ENCODE data around the gene ANGPTL2. TPM values are rescaled to one million over a fixed set of nuclear protein-coding genes. Genes with fewer than 3 reads are reported as not detected.

ANGPTL2 gene
- total RNA-seq, 1 experiment from 2014 or later: 5.1 TPM

- H4K91ac ChIP-seq (ENCODE audit: insufficient read length, low read depth, low read length): no peak overlapping the region
- H2BK12ac ChIP-seq (ENCODE audit: insufficient read length, low read depth, low read length): no peak overlapping the region
- no peak overlapping the region for H3K56ac ChIP-seq (ENCODE audit: insufficient read length, low read depth, low read length)
- peaks cover 9% of the 10 kb centered on the region in 2 experiments for H3K4me1 Mint-ChIP-seq
- H2BK5ac ChIP-seq (ENCODE audit: insufficient read length, low read length): no peak overlapping the region
- 0 out of 2 replicates have a peak, but pooled peaks cover 3% of the 10 kb centered on the region for H3K4me1 ChIP-seq (ENCODE audit: insufficient read depth, low read length)
- no peak overlapping the region for H2AK5ac ChIP-seq (ENCODE audit: insufficient read length, low read length)
- no peaks in the 10 kb centered on the region for H3K79me2 ChIP-seq (ENCODE audit: insufficient read depth, low read length)
- no peaks in the 10 kb centered on the region for H3K9me3 Mint-ChIP-seq
- H3K27me3 ChIP-seq (ENCODE audit: insufficient read depth, low read length): no peaks in the 10 kb centered on the region
- no peak overlapping the region for H3T11ph ChIP-seq (ENCODE audit: low read length)
- no peak overlapping the region for H3K27ac ChIP-seq (ENCODE audit: insufficient read length, low read depth, low read length)
- H2BK20ac ChIP-seq (ENCODE audit: low read depth, low read length, poor library complexity, severe bottlenecking): no peak overlapping the region
- no peak for DNase-seq
- WGBS (ENCODE audit: extremely low coverage, insufficient read length, low lambda C conversion rate): no CpG with 5 or more reads among the region's 3 CpGs
- no peak overlapping the region for H4K5ac ChIP-seq (ENCODE audit: insufficient read length, low read depth, low read length)
- no peak for TF ChIP-seq CTCF (conservative IDR thresholded peaks at IDR 0.05)
- no peaks in the 10 kb centered on the region for H3K23me2 ChIP-seq (ENCODE audit: insufficient read length, low read depth, low read length, poor library complexity, severe bottlenecking)
- H4K20me1 ChIP-seq (ENCODE audit: control insufficient read depth, insufficient read depth, insufficient read length): no peaks in the 10 kb centered on the region
- no peak overlapping the region for H3K4ac ChIP-seq (ENCODE audit: low read depth, low read length)
- no peak overlapping the region for H3K27ac Mint-ChIP-seq
- H3K4me3 Mint-ChIP-seq: no peak overlapping the region
- H3K79me1 ChIP-seq (ENCODE audit: insufficient read depth, low read depth, low read length, poor library complexity, severe bottlenecking): no peaks in the 10 kb centered on the region
- H2BK15ac ChIP-seq (ENCODE audit: low read depth, low read length): no peak overlapping the region
- H3K9ac ChIP-seq (ENCODE audit: extremely low read depth, insufficient read length, low read length): no peak overlapping the region
- no peak overlapping the region for H3K23ac ChIP-seq (ENCODE audit: insufficient read length, low read depth, low read length)
- H3K18ac ChIP-seq (ENCODE audit: insufficient read length, low read depth, low read length): no peak overlapping the region
- no peaks in the 10 kb centered on the region for H3K27me3 Mint-ChIP-seq (ENCODE audit: low read depth)
- no peak overlapping the region for H3K4me2 ChIP-seq (ENCODE audit: insufficient read depth, insufficient read length, low read length)
- peaks cover 0 to 5% (median under 1%) of the 10 kb centered on the region in 3 experiments; a peak in 1 of 7 replicates for H3K36me3 Mint-ChIP-seq (ENCODE audit: insufficient read depth in 1 of 3, low read depth in 3 of 3)
- H2AFZ ChIP-seq (ENCODE audit: low read length): no peak overlapping the region
- no peak overlapping the region for H3K14ac ChIP-seq (ENCODE audit: insufficient read depth, low read length)
- no peak overlapping the region for H4K8ac ChIP-seq (replicated peaks; ENCODE audit: insufficient read length, low read depth, low read length)
- no peaks in the 10 kb centered on the region for H3K9me3 ChIP-seq (ENCODE audit: control insufficient read depth, low read depth, low read length)
- H2BK120ac ChIP-seq (ENCODE audit: low read depth, low read length, poor library complexity, severe bottlenecking): no peak overlapping the region
Observed at GRCh38 chr9:127056446-127056845, 66.0 kb downstream of the ANGPTL2 start.
